ENCODE measurements around the gene EZH1.

Gene EZH1

GRCh38 chr17:42677012-42677857 lies 67.6 kb downstream of the EZH1 start:
- no peak for TF ChIP-seq CTCF (IDR thresholded peaks at IDR 0.05; ENCODE audit: borderline replicate concordance, control extremely low read depth, extremely low read depth, insufficient read depth, missing control alignments)
- peak; percentile 98 for DNase-seq (ENCODE audit: low spot score)
- in situ Hi-C loops (cut with MboI; ENCODE audit: low sequenced_read_pairs, unreplicated experiment), result no loop called here

- TF ChIP-seq CTCF (IDR thresholded peaks at IDR 0.05; ENCODE audit: borderline replicate concordance, control extremely low read depth, extremely low read depth, insufficient read depth, missing control alignments), result no peak
- in situ Hi-C loops (cut with MboI; ENCODE audit: low sequenced_read_pairs, unreplicated experiment), result no loop called here
- no peak for DNase-seq (ENCODE audit: low spot score)
Measured at GRCh38 chr17:42676424-42677011, 68.3 kb downstream of the EZH1 start, which contains the start of gene PLEKHH3. Gene PLEKHH3, minus strand, starts transcription at chr17:42676994. Its CDS starts 431 bp downstream, at chr17:42676563.

- in situ Hi-C loops (cut with MboI; ENCODE audit: low sequenced_read_pairs, unreplicated experiment), result no loop called here
- DNase-seq (ENCODE audit: low spot score), result no peak
- no peak for TF ChIP-seq CTCF (IDR thresholded peaks at IDR 0.05; ENCODE audit: borderline replicate concordance, control extremely low read depth, extremely low read depth, insufficient read depth, missing control alignments)
Measured at GRCh38 chr17:42675965-42676423, 68.8 kb downstream of the EZH1 start.

- DNase-seq (ENCODE audit: low spot score), result no peak
- no peak for TF ChIP-seq CTCF (IDR thresholded peaks at IDR 0.05; ENCODE audit: borderline replicate concordance, control extremely low read depth, extremely low read depth, insufficient read depth, missing control alignments)
- in situ Hi-C loops (cut with MboI; ENCODE audit: low sequenced_read_pairs, unreplicated experiment), result no loop called here
Measured at GRCh38 chr17:42675348-42675964, 69.4 kb downstream of the EZH1 start.

- in situ Hi-C loops (cut with MboI; ENCODE audit: low sequenced_read_pairs, unreplicated experiment), result no loop called here
- DNase-seq (ENCODE audit: low spot score), result no peak
- TF ChIP-seq CTCF (IDR thresholded peaks at IDR 0.05; ENCODE audit: borderline replicate concordance, control extremely low read depth, extremely low read depth, insufficient read depth, missing control alignments), result no peak
Measured at GRCh38 chr17:42674755-42675347, 70.0 kb downstream of the EZH1 start.

Measured in GM13976 (cell line).